GM18873 (cell line): ENCODE results near the gene CRYL1.

Experiments
- ATAC-seq: cut with Tn5 transposase; IDR thresholded peaks from one replicate; pipeline ENCODE4 v1.9.1; 2021; ENCODE audit warnings: mild to moderate bottlenecking, moderate library complexity, moderate number of reproducible peaks; ENCODE audit not compliant: unreplicated experiment, low FRiP score

Gene CRYL1

DNA sequence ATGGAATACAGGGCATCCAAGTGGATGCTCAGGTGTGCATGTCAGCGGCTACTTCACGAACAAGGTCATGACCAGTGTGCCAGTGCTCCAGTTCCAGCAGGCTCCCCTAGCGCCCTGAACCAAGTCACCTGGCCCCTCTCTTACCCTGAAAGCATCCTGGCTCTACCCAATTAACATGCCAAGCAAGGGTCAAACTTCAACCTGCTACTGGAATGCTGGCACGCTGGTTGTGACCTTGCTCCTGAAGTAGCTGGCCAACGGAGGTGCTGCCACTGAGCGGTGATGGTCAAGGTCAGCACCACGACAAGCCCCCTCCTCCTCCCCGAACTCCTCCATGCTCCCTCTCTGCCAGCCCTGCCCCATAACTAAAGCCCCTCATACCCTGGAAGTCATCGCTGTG is 96.0 kb downstream of the CRYL1 start:
- no peak for ATAC-seq

DNA sequence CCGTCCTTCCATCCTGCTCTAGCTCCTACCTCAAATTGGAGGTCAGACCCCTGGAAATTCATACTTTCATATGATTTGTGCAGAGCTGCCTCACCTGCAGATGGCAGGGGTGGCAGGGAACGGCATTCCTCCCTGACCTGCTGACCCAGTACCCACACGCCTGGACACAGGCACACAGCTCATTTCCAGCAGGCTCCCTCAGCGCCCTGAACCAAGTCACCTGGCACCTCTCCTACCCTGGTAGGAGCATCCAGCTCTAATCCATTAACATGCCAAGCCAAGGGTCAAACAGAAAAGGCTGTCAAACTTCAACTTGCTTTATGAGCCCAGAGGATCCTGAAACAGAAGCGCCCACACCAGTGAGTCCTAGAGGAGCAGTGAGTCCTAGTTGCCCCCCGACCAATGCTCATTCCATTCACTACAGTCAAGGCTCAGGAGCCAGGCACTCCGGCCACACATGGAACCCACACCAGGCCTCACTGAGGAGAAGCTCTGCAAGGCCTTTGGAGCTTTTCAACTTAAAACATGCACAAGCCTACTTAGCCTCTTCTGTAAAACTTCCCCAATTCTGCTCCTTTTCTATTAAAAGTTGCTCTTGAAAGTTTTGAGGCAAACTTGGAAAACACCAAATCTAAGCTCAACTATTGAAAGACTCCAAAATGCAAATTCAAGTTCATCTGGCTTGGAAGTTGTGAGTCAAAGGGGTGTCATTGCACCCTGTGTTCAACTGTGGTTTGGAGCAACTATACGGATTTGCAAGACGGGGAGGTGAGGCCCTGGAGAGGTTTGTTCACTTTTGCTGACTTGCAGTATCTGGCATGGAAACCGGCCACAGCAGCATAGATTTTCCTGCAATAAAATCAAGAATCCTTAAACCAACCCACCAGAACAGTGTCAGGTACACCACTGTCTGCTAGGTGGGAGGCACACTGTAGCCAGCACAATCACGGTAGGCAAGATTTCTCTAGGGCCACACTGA is 96.7 kb downstream of the CRYL1 start:
- ATAC-seq, result no peak

DNA sequence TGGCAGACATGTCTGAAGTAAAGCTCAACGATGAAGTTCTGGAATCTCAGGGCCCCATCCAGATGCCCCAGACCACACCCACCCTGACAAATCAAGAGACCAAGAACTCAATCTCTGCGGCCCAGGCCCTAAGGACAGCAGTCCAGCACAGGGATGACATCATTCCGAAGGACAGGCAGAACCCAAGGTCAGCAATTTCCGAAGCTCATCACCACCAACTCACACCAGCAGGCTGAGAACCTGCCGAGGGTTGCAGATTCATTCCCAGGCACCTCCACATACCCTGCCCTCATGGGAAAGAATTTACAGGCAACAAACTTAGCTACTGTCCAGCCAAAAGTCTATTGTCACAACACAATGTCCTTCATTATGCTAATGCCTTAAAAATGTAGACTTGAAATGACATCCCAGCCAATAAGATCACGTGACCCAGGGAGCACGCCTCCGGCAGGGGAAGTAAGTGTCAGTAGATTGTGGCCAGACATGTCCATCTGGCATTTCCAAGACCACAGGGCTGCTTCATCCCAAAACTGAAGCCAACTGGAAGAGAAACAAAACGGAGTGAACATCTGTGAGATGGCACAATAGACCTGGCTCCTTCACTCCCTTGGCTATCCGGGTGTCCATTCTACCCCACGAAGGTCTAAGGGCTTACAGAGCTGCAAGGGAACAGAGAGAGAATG is 98.8 kb downstream of the CRYL1 start:
- no peak for ATAC-seq

DNA sequence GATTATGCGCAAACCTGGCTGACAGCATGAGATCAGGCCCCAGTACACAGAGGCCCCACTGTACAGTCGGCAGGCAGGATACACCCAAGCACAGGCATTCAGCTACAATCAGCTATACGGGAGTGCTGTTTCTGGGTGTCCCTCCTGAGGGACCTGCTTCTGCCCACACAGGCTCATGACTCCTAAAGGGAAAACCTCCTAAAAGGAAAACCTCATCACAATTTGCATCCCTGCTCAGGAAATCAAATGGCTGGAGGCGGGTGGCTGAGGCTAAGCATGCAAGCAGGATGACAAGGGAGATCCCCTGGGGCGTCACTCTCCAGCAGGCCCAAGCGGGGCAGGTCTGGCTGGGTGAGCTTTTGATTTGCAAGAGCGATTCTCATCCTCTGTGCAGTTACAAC is 99.8 kb downstream of the CRYL1 start:
- no peak for ATAC-seq

DNA sequence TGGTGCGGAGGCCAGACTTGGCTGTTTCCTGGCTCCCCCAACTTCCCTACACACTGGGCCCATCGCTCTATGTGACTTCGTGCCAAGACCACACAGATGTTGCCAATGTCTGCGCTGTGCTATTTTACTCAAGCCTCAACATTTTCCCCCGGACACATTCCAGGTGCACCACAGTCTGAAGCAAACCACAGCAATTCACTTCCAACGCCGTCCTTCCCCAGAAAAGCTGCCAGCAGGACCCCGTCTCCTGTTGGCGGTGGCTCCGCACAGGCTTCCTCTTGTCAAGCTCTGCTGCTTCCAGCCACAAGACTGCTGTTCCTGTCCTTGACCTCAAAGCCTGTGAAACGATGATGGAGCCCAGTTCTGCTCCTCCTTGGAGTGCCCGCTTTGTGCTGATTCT is 100.7 kb downstream of the CRYL1 start:
- no peak for ATAC-seq

DNA sequence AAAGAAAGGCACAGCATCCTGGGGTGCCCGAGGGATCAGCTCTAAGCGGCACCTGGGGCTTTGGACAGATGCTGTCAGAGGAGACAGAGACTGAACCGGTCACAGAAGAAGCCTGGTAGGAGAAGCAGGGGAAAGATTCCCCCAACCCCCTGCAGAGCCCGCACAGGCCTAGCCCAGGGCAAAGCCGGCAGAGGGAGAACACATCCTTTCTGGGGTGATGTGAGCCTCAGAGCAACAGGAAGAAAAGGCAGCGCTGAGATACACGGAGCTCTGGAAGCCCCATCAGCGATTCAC is 101.2 kb downstream of the CRYL1 start:
- no peak for ATAC-seq

DNA sequence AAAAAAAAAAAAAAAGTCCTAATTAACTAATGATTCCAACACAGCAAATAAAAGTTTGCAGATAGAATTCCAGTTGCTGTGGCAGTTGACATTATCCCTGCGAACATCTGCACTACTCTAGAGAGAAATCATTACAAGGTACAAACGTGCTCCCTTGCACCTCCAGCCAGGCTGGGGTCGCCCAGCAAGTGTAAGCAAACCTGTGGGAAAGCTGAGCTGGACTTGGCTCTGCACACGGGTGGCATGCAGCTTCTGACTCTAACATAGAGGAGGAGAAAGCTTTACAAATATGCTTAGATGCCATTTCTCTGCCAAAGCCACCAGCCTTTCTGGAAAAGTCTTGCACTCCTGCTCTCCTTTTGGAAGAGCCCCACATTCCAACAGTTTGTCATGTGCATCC is 103.3 kb downstream of the CRYL1 start:
- ATAC-seq, result no peak

DNA sequence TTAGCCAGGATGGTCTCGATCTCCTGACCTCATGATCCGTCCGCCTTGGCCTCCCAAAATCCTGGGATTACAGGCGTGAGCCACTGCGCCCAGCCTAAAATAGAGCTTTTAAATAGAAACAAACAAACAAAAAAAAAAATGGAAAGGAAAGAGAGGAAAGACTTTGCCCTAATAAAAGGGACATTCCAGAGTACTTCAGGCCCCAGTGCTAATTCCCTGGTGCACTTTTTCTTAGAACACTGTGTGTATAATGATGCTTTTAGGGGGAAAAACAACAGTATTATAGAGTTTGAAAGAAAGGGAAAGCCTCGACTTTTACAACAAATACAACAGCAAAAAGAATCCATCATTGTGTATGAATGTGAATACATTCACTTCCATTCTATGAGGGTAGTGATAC is 104.7 kb downstream of the CRYL1 start:
- ATAC-seq, result no peak

DNA sequence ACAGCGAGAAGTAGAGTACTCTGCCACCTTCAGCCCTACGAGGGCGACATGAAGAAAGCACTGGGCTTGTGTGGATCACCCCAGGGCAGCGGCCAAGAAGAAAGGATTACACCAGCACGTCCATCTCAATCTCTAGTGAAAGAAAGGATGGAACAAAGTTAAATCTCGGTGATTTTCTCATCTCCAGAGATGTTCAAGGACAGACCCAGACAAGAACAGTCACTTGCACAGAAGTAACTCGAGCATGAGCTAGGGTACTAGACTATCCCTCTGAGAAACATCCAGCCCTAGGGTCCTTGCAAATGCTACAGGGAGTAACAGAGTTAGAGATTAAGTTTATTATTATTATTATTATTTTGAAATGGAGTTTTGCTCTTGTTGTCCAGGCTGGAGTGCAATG is 106.7 kb downstream of the CRYL1 start:
- no peak for ATAC-seq

DNA sequence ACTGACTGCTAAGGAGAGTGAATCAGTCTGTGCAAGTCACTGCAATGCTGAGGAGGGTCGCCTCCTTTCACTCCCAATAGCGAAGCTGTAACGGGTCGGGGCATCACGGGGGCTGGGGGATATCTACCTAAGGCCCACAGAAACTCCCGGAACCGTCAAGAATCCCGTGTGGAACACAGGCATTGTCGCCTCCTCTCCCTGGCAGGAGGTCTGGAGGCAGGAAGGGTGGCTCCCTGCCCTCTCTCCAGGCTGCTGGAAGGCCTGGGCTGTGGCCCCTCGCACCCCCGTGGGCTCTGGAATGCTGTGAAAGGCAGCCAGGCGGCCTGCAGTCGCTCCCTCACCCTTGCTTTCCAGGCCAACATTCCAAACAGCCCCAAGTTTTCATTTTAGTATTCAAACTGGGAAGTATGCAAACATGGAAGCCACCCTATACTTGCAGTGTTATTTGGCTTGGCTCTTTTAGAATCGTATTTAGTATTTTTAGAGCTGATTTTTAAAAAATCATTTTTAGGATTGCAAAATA is 109.4 kb downstream of the CRYL1 start:
- ATAC-seq, result no peak

DNA sequence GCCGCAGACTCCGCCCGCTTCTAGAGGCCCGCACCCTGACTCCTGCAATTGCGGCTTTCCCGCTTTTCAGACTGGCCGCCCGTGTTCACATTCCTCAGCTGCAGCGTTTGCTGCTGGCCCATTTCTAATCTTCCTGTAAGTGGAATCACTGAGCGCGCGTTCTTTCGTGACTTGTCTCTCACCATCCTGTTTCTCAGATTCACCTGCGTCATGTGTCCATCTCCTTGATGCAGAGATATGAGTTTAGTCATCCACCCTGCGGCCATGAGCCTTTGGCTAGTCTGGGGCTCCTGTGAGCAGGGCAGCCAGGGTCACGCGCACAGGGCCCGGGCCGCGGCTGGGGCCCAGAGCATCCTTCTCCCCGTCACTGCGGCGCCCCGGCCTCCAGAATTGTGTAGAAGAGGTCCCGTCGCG is 110.0 kb downstream of the CRYL1 start:
- ATAC-seq, result no peak

DNA sequence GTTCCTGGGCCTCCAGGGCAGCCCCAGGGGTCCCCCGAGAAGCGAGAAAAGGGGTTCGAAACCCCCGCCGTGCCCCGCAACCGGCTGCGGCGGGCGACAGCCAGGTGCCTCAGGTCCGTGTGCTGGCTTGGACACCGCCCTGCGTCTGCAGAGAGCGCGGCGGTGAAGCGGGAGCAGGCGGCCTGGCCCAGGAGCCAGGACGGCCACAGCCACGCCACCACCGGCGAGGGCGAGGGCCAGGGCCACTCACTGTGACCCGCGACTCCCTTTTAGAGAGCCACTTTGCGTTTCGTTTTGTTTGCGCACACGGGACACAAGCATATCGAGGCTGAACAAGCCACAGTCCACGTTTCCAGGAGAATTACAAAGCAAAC is 110.4 kb downstream of the CRYL1 start:
- no peak for ATAC-seq

DNA sequence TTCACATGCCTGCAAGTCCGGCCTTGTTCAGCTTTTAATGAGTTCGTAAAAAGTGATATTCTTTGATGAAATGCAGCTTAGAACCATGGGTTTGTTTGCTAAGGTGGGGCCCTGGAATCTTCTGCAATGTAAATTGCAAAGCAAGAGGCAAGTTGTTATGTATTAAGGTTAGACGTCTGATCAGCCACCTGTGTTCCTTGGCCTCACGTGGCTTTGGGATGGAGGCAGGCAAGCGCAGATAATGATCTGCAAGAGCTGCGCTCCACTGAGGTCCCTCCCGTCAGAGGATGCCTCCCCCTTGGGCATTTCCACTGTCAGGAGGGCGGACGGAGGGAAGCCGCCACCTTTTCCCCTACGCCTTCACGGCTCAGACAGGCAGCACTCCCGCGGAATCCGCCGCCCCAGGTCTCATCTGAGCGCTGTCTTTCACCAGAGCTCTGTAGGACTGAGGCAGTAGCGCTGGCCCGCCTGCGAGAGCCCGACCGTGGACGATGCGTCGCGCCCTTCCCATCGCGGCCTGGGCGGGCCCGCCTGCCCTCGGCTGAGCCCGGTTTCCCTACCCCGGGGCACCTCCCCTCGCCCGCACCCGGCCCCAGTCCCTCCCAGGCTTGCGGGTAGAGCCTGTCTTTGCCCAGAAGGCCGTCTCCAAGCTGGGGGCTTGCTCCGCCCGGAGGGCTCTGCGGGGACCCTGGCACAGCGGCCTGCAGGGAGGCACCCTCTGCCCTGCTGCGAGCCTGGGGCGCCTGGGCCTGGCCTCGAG is 110.9 kb downstream of the CRYL1 start:
- ATAC-seq, result no peak

DNA sequence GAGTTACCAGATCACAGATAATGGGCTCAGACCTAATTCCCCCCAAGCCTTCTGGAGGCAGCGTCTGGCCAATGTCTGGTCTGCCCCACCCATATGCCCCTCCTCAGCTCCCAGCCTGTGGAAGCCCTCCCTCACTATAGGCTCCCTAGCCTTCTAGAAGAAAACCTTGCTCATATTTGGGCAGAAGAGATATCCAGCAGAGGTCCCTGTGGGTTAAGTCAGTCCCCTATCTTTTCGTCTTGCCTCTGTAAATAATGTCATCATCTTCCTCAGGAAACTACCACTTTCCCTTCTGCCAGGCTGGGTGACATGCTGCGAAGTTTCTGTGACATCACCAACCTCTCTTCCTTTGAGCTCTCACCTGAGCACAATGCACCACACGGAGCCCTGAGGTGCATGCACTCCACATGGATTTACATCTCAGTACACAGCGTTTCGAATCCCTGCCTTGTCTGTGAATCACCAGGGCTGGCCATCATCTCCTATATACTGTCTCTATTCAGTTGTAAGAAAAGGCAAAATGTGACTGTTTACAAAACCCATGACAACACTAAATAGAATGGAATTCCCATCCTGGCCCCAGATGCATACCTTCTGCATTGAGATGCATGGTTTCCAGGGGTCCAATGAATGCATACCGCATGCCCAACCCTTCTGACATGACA is 112.8 kb downstream of the CRYL1 start:
- ATAC-seq, result no peak

DNA sequence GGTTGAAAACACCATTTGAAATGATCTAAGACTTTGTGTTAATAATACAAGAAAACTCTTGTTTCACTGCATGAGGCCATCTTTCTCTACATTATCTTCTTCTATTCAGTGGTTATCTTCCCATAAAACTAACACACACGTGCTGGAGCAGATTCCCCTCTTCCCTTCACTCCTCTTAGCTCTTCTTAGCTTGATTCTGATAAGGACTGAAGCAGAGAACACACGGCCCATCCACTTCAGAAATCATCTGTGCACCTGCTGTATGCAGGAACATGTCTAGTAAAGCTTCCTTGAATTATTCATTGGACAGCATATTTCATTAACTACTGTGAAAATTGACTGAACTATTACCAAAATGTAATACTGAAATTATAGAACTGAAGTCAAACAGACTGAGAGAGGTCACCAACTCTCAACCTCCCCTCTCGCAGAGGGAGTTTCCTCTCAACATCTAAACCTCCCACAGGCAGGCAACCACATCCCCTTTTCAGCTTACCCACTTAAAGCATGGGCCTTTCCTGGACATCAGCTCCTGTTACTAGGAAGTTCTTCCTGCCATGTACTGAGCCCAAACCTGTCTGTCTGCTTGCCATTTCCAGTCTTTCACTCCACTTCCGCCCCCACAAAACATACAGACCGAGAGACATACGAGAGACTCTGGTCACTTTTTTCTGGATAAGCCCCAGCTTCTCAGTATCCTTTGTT is 113.9 kb downstream of the CRYL1 start:
- ATAC-seq, result peak; percentile 94

DNA sequence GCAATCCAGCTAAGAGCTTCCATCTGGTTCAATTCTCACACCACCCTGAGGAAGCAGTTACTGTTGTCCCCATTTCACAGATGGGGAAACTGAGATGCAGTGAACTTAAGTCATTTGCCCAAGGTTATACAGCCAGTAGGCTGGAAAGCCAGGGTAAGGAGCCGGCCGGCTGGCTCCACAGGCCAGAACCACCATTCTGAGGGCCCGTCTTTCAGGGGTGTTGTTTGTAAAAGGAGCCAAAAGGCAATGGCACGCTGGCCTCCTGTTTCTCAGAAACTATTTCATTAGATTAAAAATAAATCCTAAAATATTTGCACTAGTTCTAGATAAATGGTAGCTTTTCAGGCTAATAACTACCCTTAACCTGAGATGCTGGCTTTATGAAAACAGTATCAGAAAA is 114.9 kb downstream of the CRYL1 start:
- ATAC-seq, result no peak

DNA sequence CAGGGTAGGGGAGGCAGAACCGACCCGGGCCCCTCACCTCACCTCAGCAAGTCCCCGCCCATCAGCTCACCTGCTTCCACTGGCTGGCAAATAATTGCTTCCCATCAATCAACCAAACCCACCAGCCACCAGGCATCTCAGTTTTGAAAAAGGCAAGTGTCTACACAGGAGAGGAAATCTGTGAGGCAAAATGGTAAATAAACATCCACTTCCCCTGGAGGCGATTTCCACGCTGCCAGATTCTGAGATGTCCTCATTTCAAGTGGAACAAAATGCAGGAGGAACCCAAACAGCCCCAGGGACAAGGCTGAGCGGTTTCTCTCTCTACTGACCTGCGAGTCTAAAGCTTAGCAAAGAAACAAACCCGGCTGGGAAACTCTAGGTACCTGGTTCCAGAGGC is 117.5 kb downstream of the CRYL1 start:
- ATAC-seq, result no peak

DNA sequence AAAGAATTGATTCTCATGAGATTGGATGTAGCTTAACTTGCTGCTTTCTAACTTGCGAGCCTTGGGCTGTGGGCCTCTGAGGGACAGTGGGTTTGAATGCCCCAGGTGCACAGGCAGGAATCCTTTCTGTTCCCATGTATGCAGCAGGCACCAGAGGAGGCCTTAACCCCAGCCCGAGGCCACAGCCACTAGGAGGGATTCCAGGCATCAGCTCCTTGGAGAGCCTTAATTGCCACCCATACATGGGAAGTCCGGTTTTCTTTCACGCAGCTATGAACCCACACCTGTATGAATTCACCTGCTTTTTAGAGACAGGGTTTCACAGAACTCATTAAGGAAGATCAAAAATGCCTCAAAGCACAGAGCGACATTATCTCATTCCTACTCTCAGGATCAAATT is 117.9 kb downstream of the CRYL1 start:
- ATAC-seq, result no peak

DNA sequence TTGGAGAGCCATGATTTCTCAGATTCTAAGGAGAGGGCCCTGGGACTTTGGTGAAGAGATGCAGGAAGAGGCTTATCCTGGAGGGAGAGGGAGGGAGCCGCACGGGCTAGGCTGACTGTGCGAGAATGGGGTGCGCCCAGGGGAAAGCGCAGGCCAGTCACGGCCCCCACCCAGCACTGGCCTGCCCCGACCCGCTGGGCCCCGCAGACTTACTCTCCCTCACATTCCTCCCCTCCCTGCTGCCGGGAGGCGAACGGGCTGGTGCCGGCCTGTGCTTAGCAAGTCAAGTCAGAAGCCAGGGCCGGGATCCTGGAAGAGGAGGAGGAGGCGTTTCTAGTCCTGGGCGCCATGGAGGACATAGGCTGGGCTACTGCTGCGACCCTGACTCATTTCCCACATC is 120.0 kb downstream of the CRYL1 start:
- no peak for ATAC-seq
